SK-MEL-5 (cell line): ENCODE results near the gene FHL3. TPM values are rescaled to one million over a fixed set of nuclear protein-coding genes. Genes with fewer than 3 reads are reported as not detected.
"Not testable (repeated sequence)": the region's sequence is repeated elsewhere in the genome, so short reads cannot be mapped to it uniquely, and the experiment has no call there.

Source experiments
- DNase-seq: peaks from one replicate; pipeline ENCODE4 v3.0.0-alpha.2; 2016; ENCODE audit warnings: low read depth, low spot score
- in situ Hi-C: cut with HindIII; loops from 2 replicates; pipeline ENCODE4 v1.10.0; 2016; ENCODE audit warnings: low sequenced_read_pairs, high pct_unique_total_duplicates, low pct_unique_long_range_greater_than_20kb
- total RNA-seq: library from RNA; depleted of rRNA; stranded (reverse); fragments of >200 nt; shearing (Covaris generic); gene quantifications from 2 replicates; pipeline ENCODE4 v1.2.3, GENCODE V29; 2014

FHL3 gene
- total RNA-seq, 1 experiment from 2014 or later = 7.1 TPM

GRCh38 chr1:38039331-38040088 lies 34.2 kb upstream of the FHL3 start:
- in situ Hi-C loops = no loop called here
- DNase-seq = no peak

DNA sequence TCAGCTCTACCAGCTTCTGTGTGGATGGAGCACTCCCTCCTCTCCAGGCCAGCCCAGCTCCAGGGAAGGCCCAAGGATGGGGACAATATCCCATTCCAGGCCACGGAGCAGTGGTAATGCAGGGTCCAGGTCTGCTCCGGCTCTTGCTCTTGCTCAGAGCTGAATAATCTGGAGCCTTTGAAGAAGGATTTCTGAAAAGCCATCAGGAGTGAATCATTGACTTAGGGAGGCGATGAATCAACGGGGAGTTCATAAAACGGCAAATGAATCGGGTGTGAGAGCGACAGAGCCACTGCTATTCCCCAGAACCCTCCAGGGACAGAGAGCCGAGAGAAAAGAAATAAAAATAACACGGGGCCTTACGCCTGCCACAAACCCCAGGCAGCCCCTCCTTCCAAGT lies 33.5 kb upstream of the FHL3 start:
- in situ Hi-C loops = no loop called here
- no peak for DNase-seq

DNA sequence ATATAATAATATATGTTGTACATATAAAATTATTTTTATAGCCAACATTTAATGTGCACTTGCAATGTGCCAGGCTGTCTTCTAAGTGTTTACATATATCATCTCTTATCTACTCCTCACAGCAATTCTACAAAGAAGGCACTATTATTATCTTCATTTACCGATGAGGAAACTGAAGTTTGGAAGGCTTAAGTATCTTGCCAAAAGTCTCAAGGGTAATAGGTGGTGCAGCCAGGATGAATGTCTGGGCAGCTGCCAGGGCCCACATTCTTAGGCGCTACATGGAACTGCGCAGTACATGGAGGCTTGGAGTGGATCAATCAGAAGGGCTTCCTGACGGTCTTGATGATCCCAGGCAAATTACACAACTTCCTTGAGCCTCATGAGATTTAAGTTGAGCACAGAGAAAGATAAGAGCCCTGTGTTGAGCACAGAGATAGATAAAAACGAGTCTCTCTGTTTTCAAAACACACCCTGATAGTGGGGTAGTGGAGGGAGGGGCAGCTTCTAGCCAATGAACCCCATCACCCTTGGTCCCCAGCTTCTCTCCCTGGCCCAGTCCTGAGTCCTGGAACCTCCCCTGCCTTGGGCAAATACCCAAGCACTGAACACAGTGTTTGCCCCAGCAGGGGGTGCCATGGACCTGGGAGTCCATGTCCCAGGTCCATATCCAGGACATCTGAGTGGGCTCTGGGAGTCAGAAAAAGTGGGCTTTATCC lies 32.1 kb upstream of the FHL3 start:
- DNase-seq = peak; percentile 58
- in situ Hi-C loops = no loop called here

DNA sequence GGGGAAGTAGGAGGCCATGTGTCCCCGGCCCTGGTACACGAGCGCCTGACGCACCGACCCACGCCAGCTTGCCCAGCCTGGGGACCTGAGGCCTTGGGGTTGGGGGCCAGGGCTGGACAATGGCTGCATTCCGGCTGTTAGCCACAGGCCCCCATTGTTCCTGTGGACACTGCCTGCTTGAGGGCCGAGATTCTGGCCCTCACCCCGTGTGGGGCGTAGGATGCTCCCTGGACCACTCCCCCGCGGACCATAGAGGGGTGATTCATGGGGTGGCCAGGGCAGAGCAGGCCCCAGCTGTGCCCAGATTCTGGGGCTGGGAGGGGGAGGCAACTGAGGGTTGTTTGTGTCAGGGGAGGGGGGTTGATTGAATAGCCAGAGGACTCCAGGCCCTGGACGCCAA lies 29.6 kb upstream of the FHL3 start:
- DNase-seq = no peak
- in situ Hi-C loops = no loop called here

- DNase-seq, in situ Hi-C loops: not testable (repeated sequence)
Observed at GRCh38 chr1:38032992-38033391, 27.7 kb upstream of the FHL3 start.

GRCh38 chr1:38031513-38031866 lies 26.2 kb upstream of the FHL3 start:
- in situ Hi-C loops = no loop called here
- DNase-seq = peak; percentile 93

DNA sequence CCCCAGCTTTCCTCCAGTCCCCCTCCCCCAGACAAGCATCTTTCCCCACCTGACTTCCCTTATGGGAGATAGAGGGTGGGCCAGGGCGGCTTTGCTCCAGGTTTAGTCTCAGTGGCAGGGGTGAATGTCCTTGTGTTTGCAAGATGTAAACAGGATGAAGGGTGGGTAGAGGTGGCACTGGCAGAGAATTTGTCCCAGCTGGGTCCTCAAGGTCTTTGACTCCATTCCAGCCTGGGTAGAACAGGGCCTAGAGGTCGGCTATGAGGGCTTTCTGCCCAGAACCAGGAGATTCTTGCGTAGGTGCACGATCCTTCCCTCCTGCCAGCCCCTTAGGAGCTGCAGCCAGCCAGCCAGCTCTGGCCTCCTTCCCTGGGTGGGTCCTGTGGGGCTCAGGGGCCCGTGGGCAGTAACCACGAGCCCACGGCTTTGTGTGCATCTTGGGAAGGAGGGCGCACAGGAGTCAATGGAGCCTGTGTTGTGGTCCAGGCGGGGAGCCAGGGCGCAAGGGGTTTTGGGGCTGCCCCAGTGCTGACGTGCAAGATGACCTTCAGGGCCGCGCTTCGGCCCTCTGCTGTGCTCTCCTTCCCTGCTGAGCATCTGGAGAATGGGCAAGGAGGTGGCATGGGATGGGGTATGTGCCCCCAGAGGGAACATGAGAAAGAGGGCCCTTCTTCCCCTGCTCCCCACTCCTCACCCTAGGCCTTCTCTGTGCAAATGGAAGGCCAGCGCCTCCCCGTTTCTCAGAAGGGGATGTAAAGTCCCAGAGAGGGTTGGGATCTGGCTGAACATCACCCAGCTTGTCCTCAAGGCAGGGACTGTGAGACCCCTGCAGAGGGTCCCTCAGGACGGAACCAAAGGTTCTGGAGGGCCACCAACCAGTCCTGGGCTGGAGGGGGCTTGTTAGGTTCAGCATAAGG lies 25.5 kb upstream of the FHL3 start:
- in situ Hi-C loops = no loop called here
- peak; percentile 94 for DNase-seq

DNA sequence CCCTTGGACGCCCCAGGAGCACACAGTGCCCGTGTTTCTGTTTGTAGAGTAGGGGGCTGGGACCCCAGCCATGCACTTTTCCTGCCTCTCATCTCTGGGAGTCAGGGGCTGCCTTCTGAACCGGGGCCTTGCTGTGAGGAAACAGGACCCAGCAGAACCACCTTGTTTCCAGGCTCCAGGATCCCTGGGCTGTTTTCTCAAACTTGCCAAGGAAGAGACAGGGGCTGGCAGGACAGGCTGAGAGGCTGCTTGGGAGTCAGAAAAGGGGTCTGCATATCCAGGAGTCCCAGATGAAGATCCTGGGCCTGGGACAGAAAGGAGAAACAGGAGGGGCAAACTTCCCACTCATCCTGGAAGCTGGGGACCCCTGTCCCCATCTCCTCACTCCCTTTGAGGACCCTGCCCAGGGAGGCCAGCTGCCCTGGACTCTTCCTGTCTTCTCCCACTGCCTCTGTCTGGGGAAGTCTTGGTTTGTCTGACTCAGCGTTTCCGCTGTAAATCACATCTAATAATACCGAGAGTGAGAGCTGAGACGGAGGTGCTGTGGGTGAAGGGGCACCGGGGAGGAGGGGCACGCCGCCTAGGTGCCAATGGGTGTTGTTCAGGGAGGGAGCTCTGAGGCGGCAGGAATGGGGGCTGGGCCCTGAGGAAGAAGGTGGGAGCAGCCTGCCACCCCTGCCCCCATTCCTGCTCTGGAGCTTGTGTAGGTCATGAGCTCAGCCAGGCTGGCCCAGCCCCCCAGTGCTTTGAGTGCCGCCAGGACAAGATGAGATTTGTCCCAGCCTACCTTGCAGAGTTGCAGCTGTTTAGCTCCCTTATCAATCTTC lies 24.6 kb upstream of the FHL3 start:
- in situ Hi-C loops = no loop called here
- DNase-seq = peak; percentile 73

- DNase-seq = no peak
- in situ Hi-C loops = no loop called here
Observed at GRCh38 chr1:38029081-38029681, 23.9 kb upstream of the FHL3 start.

DNA sequence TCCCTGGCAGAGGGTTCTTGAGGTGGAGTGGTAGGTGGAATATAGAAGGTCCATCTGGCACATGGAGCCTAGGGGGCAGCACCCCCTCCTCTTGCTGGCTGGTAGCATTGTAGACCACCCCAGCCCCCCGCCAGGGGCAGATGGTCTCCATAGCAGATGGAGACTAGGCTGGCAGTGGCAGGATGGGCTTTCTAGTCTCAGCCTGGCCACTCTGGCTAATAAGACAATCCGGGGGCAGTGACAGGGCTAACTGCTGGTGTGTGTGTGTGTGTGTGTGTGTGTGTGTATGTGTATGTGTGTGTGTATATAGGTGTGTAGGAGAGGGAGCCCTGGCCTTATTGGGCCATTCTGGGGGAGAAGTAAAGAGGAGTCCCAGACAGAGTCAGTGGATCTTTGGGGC lies 23.4 kb upstream of the FHL3 start:
- no peak for DNase-seq
- in situ Hi-C loops = no loop called here

- DNase-seq = no peak
- in situ Hi-C loops = no loop called here
Observed at GRCh38 chr1:38028105-38028591, 22.8 kb upstream of the FHL3 start.

GRCh38 chr1:38027201-38028104 lies 22.1 kb upstream of the FHL3 start:
- in situ Hi-C loops = no loop called here

DNA sequence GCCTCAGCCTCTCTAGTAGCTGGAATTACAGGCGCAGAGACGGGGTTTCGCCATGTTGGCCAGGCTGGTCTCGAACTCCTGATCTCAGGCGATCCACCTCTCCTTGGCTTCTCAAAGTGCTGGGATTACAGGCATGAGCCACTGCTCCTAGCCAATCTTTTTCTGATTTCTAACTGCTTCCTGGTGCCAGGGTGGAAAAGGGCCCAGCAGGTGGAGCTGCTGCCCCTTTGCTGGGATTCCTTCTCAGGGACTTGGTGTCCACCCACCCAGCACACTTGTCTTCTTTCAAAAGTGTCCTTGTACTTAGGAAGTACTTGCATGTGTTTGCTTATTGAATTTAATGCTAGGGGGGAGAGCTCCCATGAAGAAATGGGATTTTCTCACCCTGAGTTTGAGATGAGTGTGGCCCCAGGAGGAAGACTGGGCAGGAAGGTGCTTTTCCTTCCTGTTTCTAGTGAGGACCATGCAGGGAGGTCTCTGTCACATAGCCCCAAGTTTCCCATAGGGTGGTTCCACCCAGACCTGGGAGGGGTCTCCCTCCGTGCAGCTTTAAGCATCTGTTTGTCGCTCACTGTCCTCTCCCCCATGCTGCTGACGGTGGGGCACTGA lies 21.4 kb upstream of the FHL3 start:
- DNase-seq = peak; percentile 78
- in situ Hi-C loops = no loop called here

More at GRCh38 chr1:38027201-38028104, 22.1 kb upstream of the FHL3 start:
- no peak for DNase-seq

DNA sequence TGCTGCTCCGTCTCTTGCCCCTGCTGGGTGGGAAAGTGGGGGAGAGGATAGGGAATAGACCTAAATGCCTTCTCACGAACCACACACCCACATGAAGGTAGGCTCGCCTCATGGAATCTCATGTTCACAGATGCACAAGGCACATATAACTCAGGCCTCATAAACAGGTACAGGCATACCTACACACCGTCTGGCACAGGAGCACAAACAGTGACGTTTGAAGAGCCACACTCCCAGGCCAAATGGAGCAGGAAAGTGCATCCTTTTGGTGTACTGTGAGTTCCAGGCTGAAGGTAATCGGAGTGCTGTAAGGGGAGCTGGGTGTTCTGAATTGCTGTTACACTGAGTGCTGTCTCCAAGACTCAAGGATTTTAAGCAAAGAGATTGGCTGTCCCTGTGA lies 20.4 kb upstream of the FHL3 start:
- in situ Hi-C loops = no loop called here
- no peak for DNase-seq

- no peak for DNase-seq
- in situ Hi-C loops = no loop called here
Observed at GRCh38 chr1:38025233-38025632, 19.9 kb upstream of the FHL3 start.

- in situ Hi-C loops = no loop called here
- DNase-seq = no peak
Observed at GRCh38 chr1:38022810-38023209, 17.5 kb upstream of the FHL3 start.
